8988T (cell line): ENCODE data around the gene PIEZO1.

ENCODE experiments used
- DNase-seq: peaks from one replicate; pipeline ENCODE4 v3.0.0; 2011

The PIEZO1 gene

GRCh38 chr16:88764913-88765349 is 20.1 kb downstream of the PIEZO1 start:
- DNase-seq: peak; percentile 76

- DNase-seq: no peak
Measured at GRCh38 chr16:88764080-88764479, 20.9 kb downstream of the PIEZO1 start.

GRCh38 chr16:88763502-88764053 is 21.4 kb downstream of the PIEZO1 start:
- no peak for DNase-seq

GRCh38 chr16:88762941-88763340 is 22.1 kb downstream of the PIEZO1 start:
- peak; percentile 64 for DNase-seq

GRCh38 chr16:88762258-88762870 is 22.7 kb downstream of the PIEZO1 start:
- no peak for DNase-seq

GRCh38 chr16:88761830-88762229 is 23.2 kb downstream of the PIEZO1 start:
- peak; percentile 64 for DNase-seq

GRCh38 chr16:88761143-88761534 is 23.9 kb downstream of the PIEZO1 start:
- no peak for DNase-seq

GRCh38 chr16:88760424-88761142 is 24.4 kb downstream of the PIEZO1 start:
- no peak for DNase-seq

- no peak for DNase-seq
Measured at GRCh38 chr16:88759976-88760350, 25.1 kb downstream of the PIEZO1 start.

GRCh38 chr16:88759245-88759975 is 25.6 kb downstream of the PIEZO1 start:
- no peak for DNase-seq

GRCh38 chr16:88758944-88759244 is 26.1 kb downstream of the PIEZO1 start:
- no peak for DNase-seq

- peak; percentile 80 for DNase-seq
Measured at GRCh38 chr16:88758227-88758943, 26.6 kb downstream of the PIEZO1 start.

- DNase-seq: peak; percentile 73
Measured at GRCh38 chr16:88755745-88756443, 29.1 kb downstream of the PIEZO1 start.

- peak; percentile 96 for DNase-seq
Measured at GRCh38 chr16:88754912-88755744, 29.9 kb downstream of the PIEZO1 start.

- no peak for DNase-seq
Measured at GRCh38 chr16:88754109-88754911, 30.7 kb downstream of the PIEZO1 start.

- no peak for DNase-seq
Measured at GRCh38 chr16:88753602-88754001, 31.4 kb downstream of the PIEZO1 start.

GRCh38 chr16:88753191-88753590 is 31.8 kb downstream of the PIEZO1 start:
- peak; percentile 60 for DNase-seq

GRCh38 chr16:88752386-88753002 is 32.5 kb downstream of the PIEZO1 start:
- DNase-seq: no peak

GRCh38 chr16:88750854-88751253 is 34.2 kb downstream of the PIEZO1 start:
- no peak for DNase-seq

GRCh38 chr16:88749358-88749757 is 35.7 kb downstream of the PIEZO1 start:
- DNase-seq: no peak
